Fibroblast of the aortic adventitia (primary cell): ENCODE data around the gene COL19A1. TPM values are rescaled to one million over a fixed set of nuclear protein-coding genes. Genes with fewer than 3 reads are reported as not detected.
A peak's percentile ranks its signal among the peaks of the same experiment; 100 is the strongest.
"Not testable (repeated sequence)": the region's sequence is repeated elsewhere in the genome, so short reads cannot be mapped to it uniquely, and the experiment has no call there.

Experiments used
- DNase-seq: peaks from one replicate; pipeline ENCODE4 v3.0.0-alpha.2; 2010; ENCODE audit warnings: low read depth
- H3K4me3 ChIP-seq: 2 replicates; pipeline ENCODE4 v1.5.1; 2011; ENCODE audit warnings: low read depth, mild to moderate bottlenecking, control low read depth, low read length, moderate library complexity
- CTCF ChIP-seq: IDR thresholded peaks from 2 replicates; pipeline ENCODE4 v1.5.1; 2011; ENCODE audit warnings: mild to moderate bottlenecking, low read length, control low read depth, inconsistent platforms; ENCODE audit not compliant: insufficient read depth
- total RNA-seq: library from RNA; depleted of rRNA; stranded (reverse); fragments of >200 nt; gene quantifications from 2 replicates; pipeline ENCODE4 v1.2.3, GENCODE V29; 2012; ENCODE audit warnings: low replicate concordance

The COL19A1 gene
- total RNA-seq: under 0.01 and 0.09 TPM in 2 replicates

GRCh38 chr6:69866351-69866769 lies at the start of gene COL19A1:
COL19A1 (plus strand) TSS chr6:69866556; CDS start chr6:69879568, 13,012 bp downstream.
- TF ChIP-seq CTCF: no peak
- no peak for DNase-seq
- peak within 1 kb of the TSS; percentile 61 for H3K4me3 ChIP-seq

GRCh38 chr6:69816569-69816968 lies 49.8 kb upstream of the COL19A1 start:
- H3K4me3 ChIP-seq: no peak overlapping the region
- DNase-seq: no peak
- TF ChIP-seq CTCF: no peak

GRCh38 chr6:69817358-69817757 lies 49.0 kb upstream of the COL19A1 start:
- TF ChIP-seq CTCF: no peak
- no peak for DNase-seq
- no peak overlapping the region for H3K4me3 ChIP-seq

- TF ChIP-seq CTCF: no peak
- no peak for DNase-seq
- H3K4me3 ChIP-seq: no peak overlapping the region
Observed at GRCh38 chr6:69818223-69818930, 48.0 kb upstream of the COL19A1 start.

GRCh38 chr6:69819138-69819537 lies 47.2 kb upstream of the COL19A1 start:
- no peak for TF ChIP-seq CTCF
- no peak for DNase-seq
- no peak overlapping the region for H3K4me3 ChIP-seq

GRCh38 chr6:69820018-69820417 lies 46.3 kb upstream of the COL19A1 start:
- TF ChIP-seq CTCF: no peak
- no peak overlapping the region for H3K4me3 ChIP-seq

GRCh38 chr6:69820438-69820837 lies 45.9 kb upstream of the COL19A1 start:
- TF ChIP-seq CTCF: no peak
- H3K4me3 ChIP-seq: no peak overlapping the region
- DNase-seq: no peak

More at GRCh38 chr6:69820018-69820417, 46.3 kb upstream of the COL19A1 start:
- no peak for DNase-seq

- not testable (repeated sequence) for H3K4me3 ChIP-seq, DNase-seq
Observed at GRCh38 chr6:69824355-69824754, 42.0 kb upstream of the COL19A1 start.
